Fibroblast of gingiva (primary cell): ENCODE data around the gene ATP5PO.

ENCODE experiments used
- DNase-seq: peaks from one replicate; pipeline ENCODE4 v3.0.0-alpha.2; 2011; ENCODE audit warnings: low read depth

The ATP5PO gene

DNA sequence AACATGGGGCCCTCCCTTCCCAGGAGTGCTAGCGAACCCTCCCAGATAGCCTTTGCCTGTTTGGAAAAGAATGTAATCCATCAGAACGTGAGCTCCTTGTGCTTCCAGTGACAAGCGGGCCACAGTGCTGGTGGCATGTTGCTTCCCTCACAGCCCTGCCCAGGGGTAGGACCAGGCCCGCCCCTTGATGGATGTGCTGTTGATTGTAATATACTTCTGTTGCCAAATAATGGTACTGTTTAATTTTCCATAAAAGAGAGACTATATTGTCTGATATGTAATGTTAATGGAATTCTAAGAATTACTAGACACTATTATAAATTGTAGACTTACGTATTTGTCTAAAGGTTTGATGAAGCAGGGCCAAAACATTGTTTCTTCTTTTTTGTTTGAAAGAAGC, 16.4 kb downstream of the ATP5PO start:
- no peak for DNase-seq

DNA sequence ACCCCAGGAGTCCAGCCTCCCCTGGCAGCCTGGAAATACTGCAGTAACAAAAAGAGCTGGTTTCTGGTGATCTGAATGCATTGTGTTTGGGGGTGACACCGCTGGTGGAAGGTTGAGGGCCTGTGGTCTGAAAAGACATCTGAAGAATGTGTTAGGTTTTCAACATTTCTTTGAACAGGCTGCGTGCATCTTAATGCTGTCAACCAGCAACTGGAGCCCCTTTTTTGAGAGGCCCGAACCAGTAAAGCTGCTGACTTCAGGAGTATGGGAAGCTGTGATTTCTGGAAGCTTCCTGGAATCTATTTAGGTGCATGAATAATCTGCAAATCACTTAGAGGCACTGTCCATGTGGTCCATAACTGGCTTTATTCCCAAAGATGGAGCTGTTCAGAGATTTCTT, 17.0 kb downstream of the ATP5PO start:
- no peak for DNase-seq

DNA sequence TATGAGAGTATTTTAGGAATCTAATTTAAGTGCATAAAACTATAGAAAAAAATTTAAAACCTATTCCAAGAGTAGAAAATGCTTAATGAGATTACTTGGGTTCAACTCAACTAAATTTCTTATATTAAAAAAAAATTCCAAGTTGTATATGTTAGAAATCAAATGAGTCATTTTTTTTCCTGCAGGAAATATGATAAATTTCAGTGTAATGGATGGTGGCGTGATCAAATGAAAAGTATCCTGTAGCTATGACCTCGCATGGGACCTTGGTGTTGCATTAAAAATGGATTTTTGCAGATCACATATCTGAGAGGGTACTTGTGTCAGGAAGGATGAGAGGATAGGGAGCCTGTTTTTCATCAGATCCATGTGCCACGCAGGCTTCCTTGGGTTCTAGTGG, 17.9 kb downstream of the ATP5PO start:
- DNase-seq: no peak

DNA sequence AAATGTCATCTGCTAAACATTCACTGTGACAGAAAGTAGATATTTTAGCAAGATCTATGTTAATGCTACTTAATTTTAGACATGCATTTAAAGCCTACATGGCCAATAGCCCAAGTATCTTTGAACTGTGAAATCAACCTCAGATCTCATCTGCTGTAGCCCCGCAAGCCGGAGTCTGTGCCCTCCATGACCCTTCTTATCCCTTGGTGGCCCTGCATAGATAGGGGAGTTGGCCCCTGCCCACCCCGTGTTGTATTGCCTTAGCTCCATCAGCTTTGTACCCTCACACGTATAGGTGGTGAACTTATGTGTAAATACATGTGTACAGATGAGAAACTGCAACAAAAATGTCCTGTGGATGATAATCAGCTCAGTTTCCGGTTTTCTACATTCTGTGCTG, 18.5 kb downstream of the ATP5PO start:
- no peak for DNase-seq

DNA sequence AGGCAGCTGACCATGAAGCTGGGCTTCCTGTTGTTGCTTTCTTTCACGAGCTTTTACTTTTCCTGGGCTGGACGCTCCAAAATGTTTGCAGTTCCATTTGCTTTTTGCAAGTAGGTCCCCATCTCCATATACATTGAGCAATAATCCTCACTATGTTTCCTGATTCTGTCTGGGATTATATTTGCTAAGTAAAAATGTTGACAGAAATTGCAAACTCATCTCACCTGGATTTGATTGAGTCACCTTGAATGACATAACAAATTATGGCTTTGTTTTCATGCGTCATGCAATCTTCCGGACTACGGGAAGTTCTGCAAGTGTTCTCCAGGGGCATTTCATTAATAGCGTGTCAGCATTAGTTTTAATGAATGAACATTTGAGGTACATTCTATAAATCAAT, 18.9 kb downstream of the ATP5PO start:
- DNase-seq: no peak

DNA sequence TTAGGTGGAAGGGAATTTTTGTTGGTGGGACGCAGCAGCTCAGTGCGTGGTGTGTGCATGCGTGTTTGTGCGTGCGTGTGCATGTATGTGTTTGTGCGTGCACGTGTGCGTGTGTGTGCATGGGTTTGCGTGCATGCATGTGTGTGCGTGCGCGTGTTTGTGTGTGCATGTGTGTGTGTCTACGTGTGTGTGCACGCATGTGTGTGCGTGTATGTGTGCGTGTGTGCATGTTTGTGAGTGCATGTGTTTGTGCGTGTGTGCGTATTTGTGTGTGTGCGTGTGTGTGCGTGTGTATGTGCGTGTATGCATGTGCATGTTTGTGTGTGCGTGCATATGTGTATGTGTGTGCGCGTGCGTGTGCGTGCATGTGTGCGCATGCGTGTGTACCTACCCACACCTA, 20.2 kb downstream of the ATP5PO start:
- no peak for DNase-seq

DNA sequence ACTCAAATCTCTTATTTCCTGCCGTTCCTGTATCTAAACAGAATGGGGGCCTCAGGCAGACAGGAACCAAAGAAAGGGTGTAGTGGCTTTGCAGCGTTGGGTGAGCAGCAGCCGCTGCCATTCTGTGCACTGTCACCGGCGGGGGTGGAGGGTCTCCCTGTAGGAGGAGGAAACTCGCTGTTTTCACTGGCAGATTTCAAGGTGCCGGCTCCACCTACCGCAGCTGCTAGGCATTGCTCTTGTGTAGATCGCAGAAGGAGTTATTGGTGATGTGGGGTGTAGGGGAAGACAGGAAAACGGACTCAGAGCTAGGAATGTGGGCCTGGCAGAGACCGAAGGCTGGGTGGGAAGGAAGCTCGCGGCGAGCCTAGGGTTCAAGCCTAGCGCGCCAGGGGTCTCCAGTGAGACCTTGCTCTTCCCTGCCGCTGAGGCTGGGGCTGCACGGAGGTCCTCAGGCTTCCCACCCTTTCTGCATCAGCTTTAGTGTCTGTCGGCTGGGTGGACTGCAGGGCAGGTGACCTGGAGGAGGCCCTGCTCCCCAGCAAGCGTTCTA, 20.8 kb downstream of the ATP5PO start:
- DNase-seq: peak; percentile 81

DNA sequence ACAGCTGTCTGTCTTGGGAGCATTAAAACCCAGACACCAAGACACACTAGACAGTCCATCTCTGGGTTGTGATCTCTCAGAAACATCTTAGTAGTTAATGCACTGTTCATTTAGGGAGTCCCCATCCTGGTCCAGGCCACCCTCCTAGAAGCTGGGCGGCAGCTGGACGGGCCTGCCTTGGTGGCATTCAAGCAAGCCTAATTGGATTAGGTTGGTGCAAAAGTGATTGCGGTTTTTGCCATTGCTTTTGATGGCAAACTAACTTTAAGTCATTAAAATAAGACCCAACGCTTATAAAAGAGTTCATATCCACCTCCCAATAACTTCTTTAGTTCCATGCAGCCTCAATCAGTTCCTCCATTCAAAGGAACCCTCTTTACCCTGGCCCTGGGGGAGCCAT, 21.7 kb downstream of the ATP5PO start:
- no peak for DNase-seq

DNA sequence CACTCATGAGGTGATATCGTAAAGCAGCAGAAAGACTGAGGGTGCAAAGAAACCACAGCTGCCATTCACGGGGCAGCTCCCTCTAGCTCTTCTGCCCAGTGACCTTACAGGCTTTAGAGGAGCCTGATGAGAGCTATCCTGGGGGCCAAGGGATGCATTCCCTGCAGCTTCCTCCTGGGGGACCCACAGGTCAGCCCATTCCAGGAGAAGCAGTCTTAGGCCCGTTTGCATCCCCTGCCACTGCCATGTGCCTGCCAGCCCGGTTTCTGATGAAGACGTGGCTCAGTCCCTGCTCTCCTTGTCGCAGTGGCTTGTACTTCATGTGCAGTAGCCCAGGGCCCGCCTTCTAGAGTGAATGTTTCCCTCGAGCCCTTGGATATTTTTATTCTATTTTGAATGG, 22.8 kb downstream of the ATP5PO start:
- DNase-seq: no peak

DNA sequence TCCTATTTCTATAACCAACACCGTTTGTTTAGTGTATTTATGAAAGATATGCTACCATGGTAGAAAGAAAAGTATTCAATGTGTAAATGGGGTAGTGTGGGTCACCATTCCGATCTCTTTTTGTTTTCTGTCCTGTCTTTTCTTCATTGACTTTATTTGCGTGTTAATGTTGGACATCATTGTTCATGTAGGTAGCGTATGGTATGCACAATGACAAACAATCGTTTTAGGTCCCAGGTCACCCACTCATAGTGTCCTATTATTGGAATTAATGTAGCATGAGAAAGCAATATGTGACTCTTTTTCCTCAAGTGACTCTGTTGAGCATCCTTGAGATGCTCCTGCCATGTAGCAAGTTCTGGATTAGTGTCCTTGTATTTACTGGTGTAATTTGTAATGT, 25.4 kb downstream of the ATP5PO start:
- no peak for DNase-seq

DNA sequence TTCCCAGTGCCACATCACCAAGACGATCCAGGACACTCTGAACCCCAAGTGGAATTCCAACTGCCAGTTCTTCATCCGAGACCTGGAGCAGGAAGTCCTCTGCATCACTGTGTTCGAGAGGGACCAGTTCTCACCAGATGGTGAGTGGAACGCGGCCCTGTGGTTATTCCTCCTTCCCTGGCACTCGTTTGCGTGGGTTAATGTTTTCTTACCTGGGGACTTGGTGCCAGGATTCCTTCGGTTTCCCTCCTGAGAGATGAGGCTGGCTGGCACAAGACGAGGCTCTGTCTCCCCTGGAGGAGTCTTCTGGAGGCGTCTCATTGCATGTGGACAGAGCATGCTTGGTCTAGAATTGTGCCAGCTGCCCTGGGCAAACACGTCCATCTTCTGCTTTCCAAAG, 29.3 kb downstream of the ATP5PO start:
- DNase-seq: no peak

DNA sequence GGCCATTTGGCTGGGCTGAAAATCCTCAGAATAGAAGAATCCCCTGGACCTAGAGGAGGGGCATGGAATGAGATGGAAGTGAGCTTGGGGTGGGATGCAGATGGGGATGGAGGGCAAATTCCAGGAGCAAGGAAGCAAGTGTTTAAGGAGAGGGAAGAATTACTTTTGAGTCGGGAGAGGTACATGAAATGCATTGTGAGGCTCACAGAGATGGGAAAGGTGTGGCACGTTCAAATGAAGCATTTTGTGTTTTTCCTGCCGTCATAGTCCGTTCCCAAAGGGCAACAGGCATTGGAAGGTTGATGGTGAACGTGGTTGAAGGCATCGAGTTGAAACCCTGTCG, 30.5 kb downstream of the ATP5PO start:
- no peak for DNase-seq

DNA sequence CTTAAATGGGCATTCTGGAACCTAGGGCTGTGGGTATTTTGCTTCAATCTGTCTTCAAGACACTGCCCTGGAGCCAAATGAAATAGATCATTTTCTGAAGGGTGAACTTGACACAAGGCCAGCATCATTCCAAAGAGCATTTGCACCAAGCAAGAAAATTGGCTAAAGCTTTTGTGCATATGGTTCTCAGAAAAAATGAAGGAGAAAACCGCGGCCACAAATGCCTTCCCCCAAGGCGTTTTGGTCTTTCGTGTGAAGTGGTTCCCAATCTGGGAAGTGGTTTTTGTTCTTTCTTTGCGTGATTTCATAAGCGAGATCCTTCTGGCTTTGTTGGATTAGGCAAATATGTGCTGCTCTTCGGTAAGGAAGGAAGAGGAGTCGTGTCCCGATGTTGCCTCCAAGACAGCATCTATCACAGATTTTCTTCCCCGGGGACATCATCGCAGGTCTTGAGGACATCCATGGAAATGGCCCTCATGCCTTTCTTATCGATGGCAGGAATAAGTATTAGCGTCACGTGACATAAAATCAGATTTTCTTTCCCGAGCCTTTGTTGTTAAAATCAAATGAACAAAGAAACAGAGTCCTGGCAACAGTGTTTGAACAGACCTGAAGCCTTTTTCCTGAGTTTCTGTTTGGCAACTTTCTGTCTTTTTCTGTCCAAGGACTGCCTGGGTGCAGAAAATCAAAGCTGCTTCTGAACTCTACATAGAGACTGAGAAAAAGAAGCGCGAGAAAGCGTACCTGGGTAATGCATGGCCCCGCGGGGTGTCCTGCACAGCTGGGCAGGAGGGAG, 31.0 kb downstream of the ATP5PO start:
- peak; percentile 88 for DNase-seq

DNA sequence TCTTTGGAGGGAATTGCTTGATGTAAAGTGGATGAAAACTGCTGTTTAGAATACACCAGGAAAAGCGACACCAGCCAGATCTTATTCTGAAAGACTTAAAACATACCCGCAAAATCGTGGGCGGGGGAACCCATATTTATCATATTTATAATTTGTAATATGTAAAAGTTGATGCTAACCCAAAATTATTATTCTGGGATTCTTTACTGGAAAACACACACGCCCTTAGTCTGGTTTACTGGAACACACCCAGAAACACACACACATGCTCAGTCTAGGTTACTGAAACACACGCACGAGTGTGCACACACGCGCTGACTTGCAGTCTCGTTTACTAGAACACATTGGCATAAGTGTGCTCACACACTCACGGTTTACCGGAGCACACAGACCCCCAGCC, 32.5 kb downstream of the ATP5PO start:
- DNase-seq: no peak

DNA sequence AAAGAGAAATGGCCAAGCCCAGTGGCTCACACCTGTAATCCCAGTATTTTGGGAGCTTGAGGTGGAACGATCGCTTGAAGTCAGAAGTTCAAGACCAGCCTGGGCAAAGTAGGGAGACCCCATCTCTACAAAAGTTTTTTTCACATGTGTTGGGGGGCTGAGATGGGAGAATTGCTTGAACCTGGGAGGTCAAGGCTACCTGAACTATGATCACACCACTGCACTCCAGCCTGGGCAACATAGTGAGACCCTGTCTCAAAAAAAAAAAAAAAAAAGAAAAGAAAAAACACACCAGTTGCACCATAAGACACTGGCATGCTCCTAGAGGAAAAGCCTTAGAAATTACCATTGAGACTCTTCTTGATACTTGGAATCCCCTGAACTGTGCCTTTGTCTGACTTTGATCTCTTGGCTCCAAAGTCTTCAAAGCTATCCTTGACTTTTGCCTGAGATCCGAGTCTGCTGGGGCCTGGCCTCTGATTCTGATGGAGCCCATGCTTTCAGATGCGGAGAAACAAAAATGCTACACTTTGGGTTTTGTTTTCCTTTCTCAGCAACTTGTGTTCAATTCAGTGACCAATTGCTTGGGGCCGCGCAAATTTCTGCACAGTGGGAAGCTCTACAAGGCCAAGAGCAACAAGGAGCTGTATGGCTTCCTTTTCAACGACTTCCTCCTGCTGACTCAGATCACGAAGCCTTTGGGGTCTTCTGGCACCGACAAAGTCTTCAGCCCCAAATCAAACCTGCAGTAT, 33.7 kb downstream of the ATP5PO start:
- no peak for DNase-seq

DNA sequence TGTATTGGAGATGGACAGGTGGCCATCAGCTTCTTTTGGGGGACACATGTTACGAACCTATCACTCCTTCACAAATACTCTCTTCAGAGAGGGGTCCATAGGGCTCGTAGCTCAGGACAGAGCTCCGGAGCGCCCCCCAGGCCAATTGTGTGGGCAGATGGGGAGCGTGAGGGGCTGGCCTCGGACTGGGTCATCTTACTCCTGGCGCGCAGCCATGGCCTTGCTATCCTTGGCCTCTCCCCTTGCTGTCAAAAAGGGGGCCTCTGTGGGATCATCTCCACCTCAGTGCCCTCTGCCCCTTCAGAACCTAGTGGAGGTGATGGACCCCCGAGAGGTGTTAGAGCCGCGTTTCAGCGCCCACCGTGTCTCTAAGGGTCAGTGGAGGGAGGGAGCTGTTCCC, 35.0 kb downstream of the ATP5PO start:
- no peak for DNase-seq

DNA sequence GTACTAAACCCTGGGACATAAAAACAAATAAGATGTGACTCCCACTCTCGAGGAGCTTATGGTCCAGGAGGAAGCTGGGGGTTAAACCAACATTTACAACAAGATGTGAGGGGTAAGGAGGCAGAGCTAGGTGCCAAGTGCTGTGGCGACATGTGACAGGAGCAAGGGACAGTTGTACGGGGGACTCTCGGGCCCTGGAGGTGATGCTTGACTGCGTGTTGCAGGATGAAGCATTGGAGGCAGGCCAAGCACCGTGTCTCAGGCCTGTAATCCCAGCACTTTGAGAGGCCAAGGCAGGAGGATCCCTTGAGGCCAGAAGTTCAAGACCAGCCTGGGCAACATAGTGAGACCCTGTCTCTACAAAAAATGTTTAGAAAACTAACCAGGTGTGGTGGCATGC, 36.8 kb downstream of the ATP5PO start:
- DNase-seq: no peak

DNA sequence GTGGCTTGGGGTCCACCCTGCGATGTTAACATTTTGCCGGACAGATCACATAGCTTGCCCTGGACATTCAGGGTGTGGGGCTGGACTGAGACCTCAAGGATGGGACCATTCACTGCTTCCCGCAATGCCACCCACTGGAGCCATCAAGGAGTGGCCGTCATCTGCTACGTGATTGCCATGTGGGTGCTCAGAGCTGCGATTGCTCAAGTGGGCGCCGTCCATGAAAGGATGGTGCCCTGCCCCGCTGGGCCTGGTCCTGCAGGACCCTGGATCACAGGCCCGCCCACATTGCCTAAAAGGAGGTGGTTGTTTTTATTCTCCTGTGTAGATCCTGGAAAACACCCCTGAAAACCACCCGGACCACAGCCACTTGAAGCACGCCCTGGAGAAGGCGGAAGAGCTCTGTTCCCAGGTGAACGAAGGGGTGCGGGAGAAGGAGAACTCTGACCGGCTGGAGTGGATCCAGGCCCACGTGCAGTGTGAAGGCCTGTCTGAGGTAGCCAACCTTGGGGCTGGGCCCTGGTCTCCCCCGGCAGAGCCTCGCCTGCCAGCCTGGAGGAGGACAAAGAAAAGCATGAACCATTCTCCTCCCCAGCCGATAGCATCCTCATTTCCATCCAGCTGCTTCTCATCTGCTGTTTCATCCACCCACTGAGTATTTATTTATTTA, 40.4 kb downstream of the ATP5PO start:
- DNase-seq: no peak

DNA sequence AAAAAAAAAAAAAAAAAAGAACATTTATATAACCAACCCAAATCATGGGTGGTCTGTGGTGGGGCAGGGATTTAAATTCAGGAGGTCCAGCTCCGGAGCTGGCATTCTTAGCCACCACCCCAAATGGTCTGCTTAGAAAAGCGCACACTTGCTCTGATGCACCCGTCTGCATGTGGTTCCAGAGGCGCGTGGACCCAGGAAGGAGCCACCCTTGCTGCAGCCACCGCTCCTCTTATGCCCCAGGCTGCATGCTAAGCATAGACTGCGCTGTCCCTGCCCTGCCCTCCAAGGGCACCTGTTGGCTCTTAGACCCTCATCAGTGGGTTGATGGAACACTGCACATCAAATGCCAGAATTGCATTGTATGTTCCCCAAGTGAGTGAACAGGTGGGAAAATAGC, 41.4 kb downstream of the ATP5PO start:
- no peak for DNase-seq

DNA sequence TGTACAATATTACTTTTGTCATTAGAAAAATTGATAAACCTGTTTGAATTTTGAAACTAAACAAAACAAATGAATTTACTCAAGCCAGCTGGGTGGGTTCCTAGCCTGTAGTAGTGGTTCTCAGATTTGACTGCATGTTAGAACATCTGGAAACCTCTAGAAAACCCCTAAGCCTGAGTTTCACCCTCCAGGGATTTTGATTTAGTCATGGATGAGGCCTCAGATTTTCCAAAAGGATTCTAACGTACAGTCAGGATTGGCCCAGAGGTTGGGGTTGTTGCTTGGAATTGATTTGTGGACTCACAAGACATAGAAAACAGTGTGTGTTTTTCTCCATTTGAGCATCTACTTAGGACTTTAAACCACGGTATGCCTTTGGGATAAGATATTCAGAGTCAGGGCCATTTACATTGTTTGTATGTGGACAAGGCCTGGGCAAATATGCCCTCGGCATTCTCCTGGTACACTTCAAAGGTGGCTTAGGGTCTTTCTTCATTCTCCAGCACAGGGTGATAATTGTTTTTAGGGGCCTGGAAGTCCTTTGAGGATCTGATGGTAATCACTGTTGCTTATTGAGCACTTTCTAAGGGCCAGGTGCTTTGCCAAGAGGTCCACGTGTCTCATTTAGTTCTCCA, 42.6 kb downstream of the ATP5PO start:
- no peak for DNase-seq

DNA sequence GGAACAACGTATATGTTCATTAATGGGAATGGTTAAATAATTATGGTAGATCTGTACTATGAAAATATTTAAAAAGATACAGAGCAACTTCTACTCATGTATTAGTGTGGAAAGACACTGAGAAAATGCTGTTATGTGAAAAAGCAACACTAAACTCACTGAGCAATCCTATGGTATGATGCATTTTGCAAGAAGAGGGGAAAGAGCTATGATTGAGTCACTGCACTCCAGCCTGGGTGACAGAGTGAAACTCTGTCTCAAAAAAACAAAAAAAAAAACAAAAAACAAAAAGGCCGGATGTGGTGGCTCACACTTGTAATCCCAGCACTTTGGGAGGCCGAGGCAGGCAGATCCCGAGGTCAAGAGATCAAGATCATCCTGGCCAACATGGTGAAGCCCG, 44.4 kb downstream of the ATP5PO start:
- peak; percentile 29 for DNase-seq

DNA sequence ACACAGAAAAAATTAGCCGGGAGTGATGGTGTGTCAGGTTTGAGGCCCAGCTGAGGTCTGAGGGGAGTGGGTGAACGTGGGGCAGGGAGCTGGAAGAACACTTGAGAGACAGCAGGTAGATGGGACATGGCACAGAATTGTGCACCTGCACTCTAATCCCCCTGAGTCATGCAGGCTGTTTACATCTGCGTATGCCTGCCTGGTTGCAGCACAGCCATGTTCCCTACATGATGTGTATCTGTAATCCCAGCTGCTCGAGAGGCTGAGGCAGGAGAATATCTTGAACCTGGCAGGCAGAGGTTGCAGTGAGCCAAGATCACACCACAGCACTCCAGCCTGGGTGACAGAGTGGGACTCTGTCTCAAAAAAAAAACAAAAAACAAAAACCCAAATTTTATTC, 44.8 kb downstream of the ATP5PO start:
- DNase-seq: no peak

DNA sequence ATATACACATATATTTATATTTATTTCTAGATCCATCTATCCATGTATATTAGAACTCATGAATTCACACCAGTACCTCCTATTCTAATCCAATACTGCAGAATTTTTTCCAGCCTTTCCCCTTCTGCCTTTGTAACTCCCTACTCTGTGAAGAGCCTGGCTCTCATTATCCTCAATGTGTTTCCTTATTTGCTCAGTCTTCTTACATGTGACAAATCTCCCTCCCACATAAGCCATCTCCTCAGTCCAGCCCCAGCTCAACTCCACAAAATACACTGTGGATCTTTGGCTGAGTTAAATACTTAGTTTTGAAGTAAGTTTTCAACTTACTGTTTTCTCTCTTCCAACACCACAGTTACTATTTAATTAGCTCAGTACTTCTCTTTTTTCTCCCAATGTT, 45.7 kb downstream of the ATP5PO start:
- no peak for DNase-seq
